Lower lobe of right lung (tissue), 2 donors: ENCODE measurements around the gene NCAPH2. TPM values are rescaled to one million over a fixed set of nuclear protein-coding genes. Genes with fewer than 3 reads are reported as not detected.

Source experiments
- ATAC-seq, 2 donors: fragments of 200-7000 bp; cut with Tn5 transposase; one replicate each; pipeline ENCODE4 v1.9.1; 2020 to 2022; ENCODE audit warnings: mild to moderate bottlenecking in 2 of 2, moderate library complexity in 2 of 2
- DNase-seq: peaks from one replicate; pipeline ENCODE4 v3.0.0-alpha.2; 2020
- H3K27ac ChIP-seq: fragments of 200-600 bp; one replicate; pipeline ENCODE4 v1.8.0; 2022
- H3K27me3 ChIP-seq: fragments of 200-600 bp; one replicate; pipeline ENCODE4 v1.8.0; 2022; ENCODE audit warnings: low read depth
- H3K36me3 ChIP-seq: fragments of 200-600 bp; one replicate; pipeline ENCODE4 v1.8.0; 2022; ENCODE audit warnings: mild to moderate bottlenecking
- H3K4me1 ChIP-seq: fragments of 200-600 bp; one replicate; pipeline ENCODE4 v1.8.0; 2022
- H3K4me3 ChIP-seq: fragments of 200-600 bp; one replicate; pipeline ENCODE4 v1.8.0; 2022; ENCODE audit warnings: mild to moderate bottlenecking
- H3K9me3 ChIP-seq: fragments of 200-600 bp; one replicate; pipeline ENCODE4 v1.8.0; 2022
- CTCF ChIP-seq: fragments of 200-600 bp; IDR thresholded peaks from one replicate; pipeline ENCODE4 v1.8.0; 2022; ENCODE audit warnings: antibody characterized with exemption, mild to moderate bottlenecking
- intact Hi-C: fragments of 100-400 bp; cut with DNase I; formaldehyde crosslinking; loops from one replicate; pipeline ENCODE4 v1.11.0; 2022
- total RNA-seq: library from RNA; stranded (reverse); fragmentation: NEBNext Ultra II Directional; extraction: Animal tissue kit (Norgen Biotek cat#: 25700); gene quantifications from one replicate; pipeline ENCODE4 v1.2.1, GENCODE V29; 2021
- donor health status: DM: no; HTN: yes; CAD: no; lungs with severe emphysema.

The NCAPH2 gene
- total RNA-seq, 1 donor from 2014 or later, result 46.1 TPM

- Histone ChIP-seq H3K4me3 (no peak overlapping the region), H3K4me1 (no peaks in the 10 kb centered on the region), H3K27ac (no peak overlapping the region), H3K9me3 (no peaks in the 10 kb centered on the region), H3K27me3 (no peaks in the 10 kb centered on the region), H3K36me3 (peaks cover 5% of the 10 kb centered on the region)
- intact Hi-C loops, result no loop called here
- DNase-seq, result no peak
- no peak for ATAC-seq
- TF ChIP-seq CTCF, result no peak
Measured at GRCh38 chr22:50569896-50570535, 62.0 kb downstream of the NCAPH2 start.

DNA sequence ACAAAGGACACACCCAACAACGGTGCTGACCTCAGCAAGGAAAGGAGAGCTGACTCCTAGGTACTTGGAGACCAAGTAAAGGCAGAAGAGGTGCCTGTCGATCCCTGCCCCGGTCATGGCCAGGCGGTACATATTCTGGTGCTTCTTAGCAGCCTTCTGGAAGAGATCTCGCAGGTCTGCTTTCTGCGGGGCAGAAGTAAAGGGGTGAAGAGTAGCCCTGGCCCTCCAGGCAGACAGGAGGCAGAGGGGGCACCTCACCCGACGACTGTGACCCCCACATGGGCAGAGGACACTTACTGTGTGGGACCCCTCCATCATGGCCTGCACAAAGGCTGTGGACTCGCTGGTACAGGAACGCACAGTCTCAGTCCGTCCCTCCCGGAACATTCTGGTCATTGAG, 62.8 kb downstream of the NCAPH2 start:
- intact Hi-C loops, result no loop called here
- H3K9me3 ChIP-seq, result no peaks in the 10 kb centered on the region
- H3K27me3 ChIP-seq, result no peaks in the 10 kb centered on the region
- no peak for ATAC-seq
- no peak overlapping the region for H3K4me3 ChIP-seq
- no peak for DNase-seq
- H3K27ac ChIP-seq, result no peak overlapping the region
- H3K4me1 ChIP-seq, result no peaks in the 10 kb centered on the region
- H3K36me3 ChIP-seq, result peaks cover 5% of the 10 kb centered on the region
- no peak for TF ChIP-seq CTCF

GRCh38 chr22:50571264-50572175, 63.5 kb downstream of the NCAPH2 start:
- H3K4me1 ChIP-seq, result no peaks in the 10 kb centered on the region
- DNase-seq (peak; percentile 39), ATAC-seq (no peak)
- H3K36me3 ChIP-seq, result peaks cover 5% of the 10 kb centered on the region
- TF ChIP-seq CTCF, result no peak
- no peaks in the 10 kb centered on the region for H3K9me3 ChIP-seq
- H3K27me3 ChIP-seq, result no peaks in the 10 kb centered on the region
- no peak overlapping the region for H3K4me3 ChIP-seq
- no peak overlapping the region for H3K27ac ChIP-seq
- intact Hi-C loops, result no loop called here

GRCh38 chr22:50572965-50573364, 64.9 kb downstream of the NCAPH2 start:
- intact Hi-C loops, result no loop called here
- no peak for ATAC-seq
- Histone ChIP-seq H3K27ac (no peak overlapping the region), H3K27me3 (no peaks in the 10 kb centered on the region), H3K4me3 (no peak overlapping the region), H3K4me1 (no peaks in the 10 kb centered on the region), H3K36me3 (peaks cover 5% of the 10 kb centered on the region), H3K9me3 (no peaks in the 10 kb centered on the region)
- peak; percentile 21 for DNase-seq
- no peak for TF ChIP-seq CTCF

DNA sequence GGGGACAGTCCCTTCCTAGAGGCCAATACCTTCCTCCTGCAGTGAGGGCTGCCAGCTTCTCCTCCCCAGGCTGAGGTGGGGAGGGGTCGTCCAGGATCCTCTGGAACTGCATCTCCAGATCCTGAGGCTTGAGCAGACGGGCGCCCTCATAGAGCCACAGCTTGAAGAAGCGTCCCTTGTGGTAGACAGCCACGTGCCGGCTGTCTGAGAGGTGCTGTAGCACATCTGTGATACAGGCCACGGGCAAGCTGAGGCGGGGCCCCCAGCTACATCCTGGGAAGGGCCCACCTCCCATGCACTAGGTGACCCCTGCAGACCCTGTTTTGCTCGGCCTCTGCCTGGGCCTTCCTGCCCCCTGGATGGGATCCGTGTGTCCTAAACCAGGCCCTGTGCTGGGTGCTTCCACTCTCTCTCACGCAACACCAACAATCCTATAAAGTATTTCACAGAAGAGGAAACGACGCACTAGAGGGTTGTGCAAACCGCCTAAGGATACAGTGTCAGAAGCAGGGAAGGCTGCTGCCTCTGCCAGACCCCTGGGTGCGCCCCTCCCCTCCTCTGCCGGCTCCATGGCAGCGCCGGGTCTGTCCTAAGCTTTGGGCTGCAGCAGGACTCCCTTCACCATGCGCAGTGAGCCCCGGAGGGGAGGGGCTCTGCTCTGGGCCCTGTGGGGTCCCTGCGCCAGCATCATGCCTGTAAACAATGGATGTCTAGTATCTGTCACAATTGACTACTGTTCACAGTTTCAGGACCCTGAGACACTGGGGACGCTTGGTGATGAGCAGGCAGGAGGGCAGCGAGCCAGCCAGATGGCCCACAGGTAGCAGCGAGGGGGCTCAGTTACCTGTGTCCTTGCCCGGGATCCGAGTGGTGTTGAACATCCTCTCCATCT, 65.7 kb downstream of the NCAPH2 start:
- no peaks in the 10 kb centered on the region for H3K4me1 ChIP-seq
- H3K9me3 ChIP-seq, result no peaks in the 10 kb centered on the region
- no peak overlapping the region for H3K27ac ChIP-seq
- no peak overlapping the region for H3K4me3 ChIP-seq
- ATAC-seq (no peak), DNase-seq (peak; percentile 32)
- H3K27me3 ChIP-seq, result no peaks in the 10 kb centered on the region
- intact Hi-C loops, result no loop called here
- H3K36me3 ChIP-seq, result peaks cover 5% of the 10 kb centered on the region
- no peak for TF ChIP-seq CTCF
